ENCODE measurements around the gene HOTAIR. TPM values are rescaled to one million over a fixed set of nuclear protein-coding genes. Genes with fewer than 3 reads are reported as not detected.

HOTAIR gene
- total RNA-seq, 1 donor from 2014 or later, result not detected

DNA sequence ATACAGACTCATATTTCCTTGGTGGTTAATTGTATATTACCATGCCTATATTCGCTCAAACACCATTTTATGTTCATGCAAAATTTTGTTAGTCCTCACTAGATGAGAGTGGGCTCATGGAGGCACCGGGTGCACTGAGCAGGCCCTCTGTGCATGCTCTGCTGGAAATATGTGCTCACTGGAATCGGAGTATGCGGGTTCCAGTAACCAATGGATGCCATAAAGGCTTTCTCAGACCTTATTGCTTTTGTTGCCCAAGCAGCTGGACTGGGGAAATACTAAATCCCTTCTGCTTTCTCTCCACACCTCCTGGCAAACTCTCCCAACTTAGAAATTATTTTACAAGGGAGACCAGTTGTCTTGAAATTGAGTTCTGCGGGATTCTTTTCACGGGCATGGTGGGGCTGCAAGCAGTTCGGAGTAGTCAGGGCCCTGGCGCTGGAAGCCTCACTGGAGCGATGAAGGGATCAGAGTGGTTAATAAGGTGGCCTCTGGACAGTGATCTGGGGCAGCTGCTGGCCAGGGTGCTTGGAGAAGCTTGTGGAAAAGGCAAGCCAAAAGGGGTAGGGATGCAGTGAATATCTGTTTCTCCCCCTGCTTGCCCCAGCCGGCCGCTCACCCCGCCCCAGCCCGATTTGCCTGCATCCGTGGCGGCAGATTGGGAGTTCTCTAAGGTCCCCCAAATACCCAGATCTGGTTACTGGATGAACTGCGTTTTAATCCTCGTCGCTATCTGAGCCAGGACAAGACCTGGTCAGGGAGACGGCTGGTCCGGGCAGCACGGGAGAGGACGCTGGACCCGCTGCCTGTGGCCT lies 46.0 kb upstream of the HOTAIR start:
- intact Hi-C loops (cut with micrococcal nuclease), result no loop called here
- ChIA-PET CTCF (no interaction called here), POLR2A (no interaction called here)
- Mint-ChIP-seq H3K4me1 (peaks cover 25% of the 10 kb centered on the region), H3K4me3 (no peak overlapping the region), H3K27ac (no peak overlapping the region), H3K36me3 (ENCODE audit: low read depth) (no peaks in the 10 kb centered on the region), H3K9me3 (no peaks in the 10 kb centered on the region), H3K27me3 (peaks cover 52% of the 10 kb centered on the region)
- TF ChIP-seq, protein P1, sequence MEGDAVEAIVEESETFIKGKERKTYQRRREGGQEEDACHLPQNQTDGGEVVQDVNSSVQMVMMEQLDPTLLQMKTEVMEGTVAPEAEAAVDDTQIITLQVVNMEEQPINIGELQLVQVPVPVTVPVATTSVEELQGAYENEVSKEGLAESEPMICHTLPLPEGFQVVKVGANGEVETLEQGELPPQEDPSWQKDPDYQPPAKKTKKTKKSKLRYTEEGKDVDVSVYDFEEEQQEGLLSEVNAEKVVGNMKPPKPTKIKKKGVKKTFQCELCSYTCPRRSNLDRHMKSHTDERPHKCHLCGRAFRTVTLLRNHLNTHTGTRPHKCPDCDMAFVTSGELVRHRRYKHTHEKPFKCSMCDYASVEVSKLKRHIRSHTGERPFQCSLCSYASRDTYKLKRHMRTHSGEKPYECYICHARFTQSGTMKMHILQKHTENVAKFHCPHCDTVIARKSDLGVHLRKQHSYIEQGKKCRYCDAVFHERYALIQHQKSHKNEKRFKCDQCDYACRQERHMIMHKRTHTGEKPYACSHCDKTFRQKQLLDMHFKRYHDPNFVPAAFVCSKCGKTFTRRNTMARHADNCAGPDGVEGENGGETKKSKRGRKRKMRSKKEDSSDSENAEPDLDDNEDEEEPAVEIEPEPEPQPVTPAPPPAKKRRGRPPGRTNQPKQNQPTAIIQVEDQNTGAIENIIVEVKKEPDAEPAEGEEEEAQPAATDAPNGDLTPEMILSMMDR (IDR thresholded peaks at IDR 0.05), result no peak
- DNase-seq, result no peak
- ATAC-seq (ENCODE audit: low read depth), result no peak

GRCh38 chr12:54019924-54020590 lies 45.3 kb upstream of the HOTAIR start:
- TF ChIP-seq, protein P1 (IDR thresholded peaks at IDR 0.05), result no peak
- peak overlapping the region; percentile 59 for H3K4me3 Mint-ChIP-seq
- ChIA-PET POLR2A (no interaction called here), CTCF (no interaction called here)
- DNase-seq, result no peak
- peak overlapping the region; percentile 69 for H3K27ac Mint-ChIP-seq
- H3K27me3 Mint-ChIP-seq, result peaks cover 55% of the 10 kb centered on the region
- no peaks in the 10 kb centered on the region for H3K36me3 Mint-ChIP-seq (ENCODE audit: low read depth)
- H3K9me3 Mint-ChIP-seq, result no peaks in the 10 kb centered on the region
- intact Hi-C loops (cut with micrococcal nuclease), result no loop called here
- peaks cover 25% of the 10 kb centered on the region for H3K4me1 Mint-ChIP-seq
- ATAC-seq (ENCODE audit: low read depth), result no peak

DNA sequence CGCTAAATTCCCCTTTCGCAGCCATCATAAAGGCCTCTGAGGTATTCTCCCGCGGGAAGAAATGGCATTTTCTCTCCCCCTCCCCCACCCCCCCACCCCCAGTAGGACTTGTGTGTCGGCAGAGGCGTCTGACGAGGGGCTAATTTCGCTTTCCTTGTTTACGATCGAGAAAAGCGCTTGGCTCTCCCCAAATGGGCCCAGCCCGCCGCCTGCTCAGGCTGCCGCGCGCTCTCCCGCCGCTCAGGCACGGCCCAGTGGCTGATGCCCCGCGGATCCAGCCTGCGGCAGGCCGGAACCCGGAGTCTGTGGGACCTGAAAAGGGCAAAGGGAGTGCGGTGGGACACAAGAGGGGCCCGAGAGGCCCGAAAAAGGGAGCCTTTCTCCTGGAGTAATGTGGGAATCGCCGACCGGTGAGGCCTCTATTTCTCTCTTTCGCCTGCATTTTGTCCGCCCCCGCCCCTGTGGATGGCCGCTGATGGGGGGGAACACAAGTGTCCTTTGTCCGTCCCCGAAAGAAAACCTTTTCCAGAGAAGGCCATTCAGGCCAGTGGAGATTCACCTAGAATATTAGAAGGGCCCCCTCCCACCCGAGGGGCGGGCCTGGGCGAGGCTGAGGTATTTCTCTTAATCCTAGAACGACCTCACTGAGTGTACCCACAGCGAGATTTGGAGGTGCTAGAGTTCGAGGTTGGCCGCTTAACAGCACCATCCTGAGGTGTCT lies 44.5 kb upstream of the HOTAIR start:
- H3K4me1 Mint-ChIP-seq, result peaks cover 29% of the 10 kb centered on the region
- intact Hi-C loops (cut with micrococcal nuclease), result no loop called here
- DNase-seq, result no peak
- ChIA-PET POLR2A (no interaction called here), CTCF (no interaction called here)
- TF ChIP-seq, protein P1 (IDR thresholded peaks at IDR 0.05), result no peak
- H3K9me3 Mint-ChIP-seq, result no peaks in the 10 kb centered on the region
- H3K36me3 Mint-ChIP-seq (ENCODE audit: low read depth), result no peaks in the 10 kb centered on the region
- H3K4me3 Mint-ChIP-seq, result no peak overlapping the region
- H3K27ac Mint-ChIP-seq, result no peak overlapping the region
- ATAC-seq (ENCODE audit: low read depth), result no peak
- H3K27me3 Mint-ChIP-seq, result peaks cover 63% of the 10 kb centered on the region

- ATAC-seq (ENCODE audit: low read depth), result no peak
- no peak for DNase-seq
- peak overlapping the region; percentile 30 for H3K27ac Mint-ChIP-seq
- H3K36me3 Mint-ChIP-seq (ENCODE audit: low read depth), result no peaks in the 10 kb centered on the region
- intact Hi-C loops (cut with micrococcal nuclease), result no loop called here
- H3K4me1 Mint-ChIP-seq, result peaks cover 29% of the 10 kb centered on the region
- TF ChIP-seq, protein P1 (IDR thresholded peaks at IDR 0.05), result no peak
- peaks cover 64% of the 10 kb centered on the region for H3K27me3 Mint-ChIP-seq
- H3K4me3 Mint-ChIP-seq, result peak overlapping the region; percentile 84
- POLR2A ChIA-PET, result no interaction called here
- no peaks in the 10 kb centered on the region for H3K9me3 Mint-ChIP-seq
- CTCF ChIA-PET, result interaction anchor here (1.8 to 2.5 kb wide), 2 partner anchors 14 to 183 kb away, joined by 8 to 12 read pairs; partner anchors contain the start of gene HOXC5
Measured at GRCh38 chr12:54018468-54018984, 43.8 kb upstream of the HOTAIR start.

All from activated B cell treated with CpG ODN at 0.5 μM for 24 hours (primary cell).